MM.1S (cell line): ENCODE data around the gene GCAT.
A peak's percentile ranks its signal among the peaks of the same experiment; 100 is the strongest.

ENCODE experiments used
- DNase-seq: peaks from one replicate; pipeline ENCODE4 v3.0.0-alpha.2; 2015
- H2AFZ ChIP-seq: fragments of 300-600 bp; sonication (generic); 2 replicates; pipeline ENCODE4 v1.6.0; 2016; ENCODE audit warnings: antibody characterized with exemption, low read length
- H3F3A ChIP-seq: fragments of 300-600 bp; sonication (generic); 2 replicates; pipeline ENCODE4 v1.6.1; 2016; ENCODE audit warnings: mild to moderate bottlenecking, antibody characterized with exemption, low read length, moderate library complexity, mixed read lengths; ENCODE audit not compliant: insufficient read depth
- H3K27ac ChIP-seq: fragments of 300-600 bp; sonication (generic); 2 replicates; pipeline ENCODE4 v1.5.1; 2016; ENCODE audit warnings: mild to moderate bottlenecking, low read length
- H3K27me3 ChIP-seq: fragments of 300-600 bp; sonication (generic); replicated peaks from 2 replicates; pipeline ENCODE4 v1.6.0; 2016; ENCODE audit warnings: low read length; ENCODE audit not compliant: insufficient read depth
- H3K36me3 ChIP-seq: fragments of 300-600 bp; sonication (generic); replicated peaks from 2 replicates; pipeline ENCODE4 v1.6.1; 2016; ENCODE audit warnings: mild to moderate bottlenecking, low read length, mixed read lengths; ENCODE audit not compliant: insufficient read depth
- H3K4me1 ChIP-seq: fragments of 300-600 bp; sonication (generic); 2 replicates; pipeline ENCODE4 v1.6.1; 2016; ENCODE audit warnings: low read length, mixed read lengths
- H3K4me2 ChIP-seq: fragments of 300-600 bp; sonication (generic); 2 replicates; pipeline ENCODE4 v1.6.0; 2016; ENCODE audit warnings: low read depth, low read length
- H3K4me3 ChIP-seq: fragments of 300-600 bp; sonication (generic); 2 replicates; pipeline ENCODE4 v1.5.1; 2016; ENCODE audit warnings: low read length, mixed read lengths
- H3K79me2 ChIP-seq: fragments of 300-600 bp; sonication (generic); 2 replicates; pipeline ENCODE4 v1.6.1; 2016; ENCODE audit warnings: mixed run types, low read length, mixed read lengths
- H3K9ac ChIP-seq: fragments of 300-600 bp; sonication (generic); 2 replicates; pipeline ENCODE4 v1.6.1; 2016; ENCODE audit warnings: low read length, mixed read lengths
- H3K9me2 ChIP-seq: fragments of 300-600 bp; sonication (generic); replicated peaks from 2 replicates; pipeline ENCODE4 v1.6.1; 2016; ENCODE audit warnings: mild to moderate bottlenecking, low read length, mixed read lengths; ENCODE audit not compliant: insufficient read depth
- H3K9me3 ChIP-seq: fragments of 300-600 bp; sonication (generic); replicated peaks from 2 replicates; pipeline ENCODE4 v1.6.1; 2016; ENCODE audit warnings: mild to moderate bottlenecking, low read length, mixed read lengths; ENCODE audit not compliant: insufficient read depth
- H4K20me1 ChIP-seq: fragments of 300-600 bp; sonication (generic); 2 replicates; pipeline ENCODE4 v1.6.1; 2016; ENCODE audit warnings: mild to moderate bottlenecking, low read length, moderate library complexity, mixed read lengths; ENCODE audit not compliant: insufficient read depth
- CTCF ChIP-seq: fragments of 300-600 bp; sonication (generic); IDR thresholded peaks from 2 replicates; pipeline ENCODE4 v1.5.1; 2016; ENCODE audit warnings: antibody characterized with exemption, low read length, mixed read lengths
- EZH2 ChIP-seq: fragments of 300-600 bp; sonication (generic); optimal IDR thresholded peaks from 2 replicates; pipeline ENCODE3; 2017; ENCODE audit warnings: low read depth, mild to moderate bottlenecking, antibody characterized with exemption, low read length, mixed read lengths
- EZH2phosphoT487 ChIP-seq: fragments of 300-600 bp; sonication (generic); IDR thresholded peaks from 2 replicates; pipeline ENCODE4 v1.6.1; 2018; ENCODE audit warnings: antibody characterized with exemption, low read length

The GCAT gene

GRCh38 chr22:37818409-37819104, 10.8 kb downstream of the GCAT start:
- H3F3A ChIP-seq, result no peaks in the 10 kb centered on the region
- peak overlapping the region; percentile 72 for H2AFZ ChIP-seq
- H3K9me2 ChIP-seq, result no peaks in the 10 kb centered on the region
- H3K27ac ChIP-seq, result no peak overlapping the region
- no peaks in the 10 kb centered on the region for H4K20me1 ChIP-seq
- no peak overlapping the region for H3K9ac ChIP-seq
- peak overlapping the region; percentile 90 for H3K4me2 ChIP-seq
- H3K4me1 ChIP-seq, result peaks cover 4% of the 10 kb centered on the region
- no peaks in the 10 kb centered on the region for H3K9me3 ChIP-seq
- H3K36me3 ChIP-seq, result no peaks in the 10 kb centered on the region
- H3K27me3 ChIP-seq, result peaks cover 25% of the 10 kb centered on the region
- H3K4me3 ChIP-seq, result peak overlapping the region; percentile 41
- TF ChIP-seq EZH2, result no peak
- TF ChIP-seq CTCF, result peak; percentile 25
- H3K79me2 ChIP-seq, result no peaks in the 10 kb centered on the region
- peak; percentile 37 for DNase-seq

- DNase-seq, result no peak
- no peaks in the 10 kb centered on the region for H4K20me1 ChIP-seq
- H3K79me2 ChIP-seq, result no peaks in the 10 kb centered on the region
- H3K9me2 ChIP-seq, result no peaks in the 10 kb centered on the region
- no peak overlapping the region for H3K4me3 ChIP-seq
- TF ChIP-seq CTCF (no peak), EZH2phosphoT487 (no peak), EZH2 (no peak)
- H3K27me3 ChIP-seq, result peaks cover 29% of the 10 kb centered on the region
- H3K4me2 ChIP-seq, result peak overlapping the region; percentile 90; the same call in 1 of the 2 replicates
- H3K27ac ChIP-seq, result no peak overlapping the region
- H3K4me1 ChIP-seq, result peaks cover 4% of the 10 kb centered on the region
- H3F3A ChIP-seq, result no peaks in the 10 kb centered on the region
- no peaks in the 10 kb centered on the region for H3K9me3 ChIP-seq
- H2AFZ ChIP-seq, result peak overlapping the region; percentile 72; the same call in 1 of the 2 replicates
- no peak overlapping the region for H3K9ac ChIP-seq
- H3K36me3 ChIP-seq, result no peaks in the 10 kb centered on the region
These were observed 11.3 kb downstream of the GCAT start for GRCh38 chr22:37819105-37819433.

GRCh38 chr22:37820350-37820749, 12.6 kb downstream of the GCAT start:
- H3K27ac ChIP-seq, result no peak overlapping the region
- no peak for DNase-seq
- peaks cover 29% of the 10 kb centered on the region for H3K27me3 ChIP-seq
- TF ChIP-seq EZH2 (no peak), CTCF (no peak), EZH2phosphoT487 (no peak)
- no peaks in the 10 kb centered on the region for H3F3A ChIP-seq
- peaks cover 4% of the 10 kb centered on the region for H3K4me1 ChIP-seq
- H3K4me2 ChIP-seq, result no peak overlapping the region
- no peak overlapping the region for H2AFZ ChIP-seq
- H4K20me1 ChIP-seq, result no peaks in the 10 kb centered on the region
- H3K4me3 ChIP-seq, result no peak overlapping the region
- H3K9ac ChIP-seq, result no peak overlapping the region
- no peaks in the 10 kb centered on the region for H3K36me3 ChIP-seq
- no peaks in the 10 kb centered on the region for H3K9me3 ChIP-seq
- no peaks in the 10 kb centered on the region for H3K79me2 ChIP-seq
- no peaks in the 10 kb centered on the region for H3K9me2 ChIP-seq
